Activated T-helper 1 cell treated with Interleukin-2 at 50 U/mL for 16 hours (primary cell): ENCODE results near the gene DHRS1.
A peak's percentile ranks its signal among the peaks of the same experiment; 100 is the strongest.

Experiments
- DNase-seq: peaks from one replicate; pipeline ENCODE4 v3.0.0-alpha.2; 2020; ENCODE audit warnings: low read depth

Gene DHRS1

DNA sequence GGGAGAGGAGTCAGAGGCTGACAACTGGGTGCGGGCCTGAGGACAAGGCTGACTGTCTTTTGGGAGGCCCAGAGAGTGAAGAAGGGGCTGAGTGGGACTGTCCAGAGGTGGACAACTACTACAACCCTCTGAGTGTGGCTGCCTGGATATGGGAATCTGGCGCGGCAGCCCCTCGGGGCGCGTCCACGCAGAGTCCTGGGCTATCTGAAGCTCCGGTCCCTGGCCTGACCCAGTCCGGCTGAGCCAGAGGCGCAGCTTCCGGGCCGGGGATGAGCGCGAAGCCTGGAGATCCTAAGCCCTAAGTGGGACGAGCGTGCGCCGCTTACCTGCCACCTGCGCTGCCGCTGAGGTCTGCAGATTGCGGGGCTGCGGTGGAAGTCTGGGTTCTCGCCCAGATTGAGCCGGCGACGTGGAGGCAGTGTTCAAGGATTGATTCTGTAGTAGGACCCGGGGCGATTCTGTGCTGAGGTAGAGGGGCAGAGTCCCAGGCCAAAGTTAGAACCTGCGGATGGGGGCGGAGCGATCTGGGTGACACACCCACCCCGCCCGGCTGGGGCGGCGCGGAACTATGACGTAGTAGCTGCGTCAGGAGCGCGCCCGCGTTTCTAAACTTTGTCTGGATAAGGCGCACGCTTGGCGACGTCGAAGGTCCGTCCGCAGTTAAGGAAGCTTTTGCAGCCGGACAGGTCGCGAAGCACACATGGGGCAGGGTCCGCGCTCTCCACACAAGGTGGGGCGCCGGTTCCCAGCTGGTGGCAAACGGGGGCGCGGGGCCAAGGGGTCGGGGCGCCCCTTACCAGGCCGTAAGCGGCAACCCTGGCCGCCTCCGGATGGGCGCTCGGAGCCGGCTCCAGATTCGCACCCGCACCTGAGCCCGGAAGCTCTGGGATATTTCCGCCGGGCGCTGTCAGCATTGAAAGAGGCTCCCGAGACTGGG is at the start of gene DHRS1, which contains the start of gene NOP9:
Gene DHRS1 (minus strand): TSS at position 526 of the 937 bp plus-strand sequence. CDS start 674 bp downstream, outside the sequence.
Gene NOP9 (plus strand): TSS at position 596 of the 937 bp plus-strand sequence. CDS start 105 bp downstream, at position 701.
- DNase-seq, result peak; percentile 87

GRCh38 chr14:24348186-24348585 is 48.6 kb upstream of the DHRS1 start:
- no peak for DNase-seq

GRCh38 chr14:24347134-24347533 is 47.6 kb upstream of the DHRS1 start:
- no peak for DNase-seq

DNA sequence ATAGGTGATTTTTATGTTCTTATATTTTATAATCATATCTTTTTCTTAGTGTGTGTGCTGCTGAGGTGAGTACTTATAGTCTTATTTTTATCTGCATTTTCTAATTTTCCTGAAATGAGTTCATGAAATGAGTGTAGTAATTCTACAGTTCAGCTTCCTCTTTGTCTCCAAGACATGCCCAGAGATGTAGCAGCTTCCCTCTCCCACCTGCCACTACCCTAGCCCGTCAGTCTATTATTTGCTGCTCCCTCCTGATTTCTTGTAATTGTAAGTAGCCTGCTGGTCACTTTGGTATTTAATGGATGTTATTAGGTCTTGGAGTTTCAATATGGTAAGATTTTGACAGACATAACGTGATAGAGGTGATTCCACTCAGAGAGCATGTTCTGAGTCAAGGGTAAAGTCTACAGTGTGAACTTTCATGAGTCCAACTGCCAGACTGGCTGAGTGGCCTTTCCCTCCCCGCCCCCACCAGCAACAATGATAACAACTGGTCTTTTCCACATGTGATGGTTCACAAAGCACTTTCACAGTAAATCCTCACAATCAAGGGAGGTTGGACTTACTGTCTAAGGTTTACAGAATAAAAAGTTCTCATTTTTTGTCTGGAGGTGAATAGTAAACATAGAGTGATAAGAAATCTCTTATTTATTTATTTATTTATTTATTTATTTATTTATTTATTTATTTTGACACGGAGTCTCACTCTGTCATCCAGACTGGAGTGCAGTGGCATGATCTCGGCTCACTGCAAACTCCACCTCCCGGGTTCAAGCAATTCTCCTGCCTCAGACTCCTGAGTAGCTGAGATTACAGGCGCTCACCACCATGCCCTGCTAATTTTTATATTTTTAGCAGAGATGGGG is 44.4 kb upstream of the DHRS1 start:
- DNase-seq, result no peak

GRCh38 chr14:24342889-24343288 is 43.3 kb upstream of the DHRS1 start:
- no peak for DNase-seq

DNA sequence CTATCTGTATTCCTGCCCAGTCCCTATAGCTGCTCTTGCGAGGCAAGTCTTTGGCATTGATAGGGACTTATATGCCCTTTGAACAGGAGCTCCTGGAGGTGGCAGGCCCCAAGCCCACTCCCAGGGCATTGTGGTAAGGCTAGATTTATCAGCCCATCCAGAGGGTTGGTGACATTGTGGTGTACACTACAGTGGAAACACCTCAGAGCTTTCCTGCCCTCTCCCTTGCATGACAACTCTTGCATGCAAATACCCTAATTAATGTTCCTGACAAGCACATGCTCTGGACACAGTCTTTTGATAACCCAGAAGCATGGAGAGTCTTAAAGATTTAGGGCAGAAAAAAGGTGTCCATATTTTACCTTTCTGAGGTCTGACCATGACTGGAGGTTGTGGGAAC is 41.0 kb upstream of the DHRS1 start:
- DNase-seq, result no peak

DNA sequence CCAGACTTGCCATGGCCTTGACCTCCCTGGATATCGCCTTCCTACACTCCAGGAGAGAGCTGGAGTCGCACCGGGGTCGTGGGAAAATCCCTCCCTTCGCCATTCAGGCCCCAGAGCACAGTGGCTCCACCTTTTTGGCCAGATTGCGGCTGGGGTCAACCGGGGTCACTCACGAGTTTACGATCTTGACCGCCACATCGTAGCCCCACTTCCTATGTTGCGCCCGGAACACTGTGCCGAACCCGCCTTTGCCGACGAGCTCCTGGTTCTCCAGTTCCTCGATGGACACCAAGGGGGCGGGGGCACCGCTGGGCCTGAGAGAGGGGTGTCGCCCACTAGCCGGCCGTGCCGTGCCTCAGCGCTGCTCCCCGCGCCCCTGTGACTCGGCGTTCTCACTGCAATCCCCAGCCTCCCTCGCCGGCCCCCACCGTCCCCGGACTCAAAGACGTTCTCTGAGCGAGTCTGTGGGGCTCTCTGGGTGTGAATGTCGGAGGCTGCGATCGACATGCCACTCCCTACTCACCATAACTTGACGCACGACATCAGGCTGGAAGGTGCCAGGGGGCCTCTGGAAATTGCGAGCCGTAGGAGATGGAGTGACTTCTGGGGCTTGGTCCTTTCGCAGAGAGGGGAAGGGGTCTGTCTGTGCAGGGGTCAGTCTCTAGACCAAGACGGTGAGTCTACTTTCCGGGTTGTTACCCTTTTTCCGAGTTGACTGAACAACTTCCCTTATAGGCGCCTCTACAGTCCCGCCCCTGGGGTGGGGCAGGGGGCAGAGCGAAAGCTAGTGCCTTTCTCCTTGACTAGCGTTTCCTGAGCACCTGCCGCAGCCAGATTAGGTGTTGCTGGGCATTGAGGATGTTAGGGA is 39.9 kb upstream of the DHRS1 start, which contains the start of gene RIPK3:
Gene RIPK3 (minus strand): TSS at position 708 of the 868 bp plus-strand sequence. CDS start 165 bp downstream, at position 543.
- peak; percentile 51 for DNase-seq

DNA sequence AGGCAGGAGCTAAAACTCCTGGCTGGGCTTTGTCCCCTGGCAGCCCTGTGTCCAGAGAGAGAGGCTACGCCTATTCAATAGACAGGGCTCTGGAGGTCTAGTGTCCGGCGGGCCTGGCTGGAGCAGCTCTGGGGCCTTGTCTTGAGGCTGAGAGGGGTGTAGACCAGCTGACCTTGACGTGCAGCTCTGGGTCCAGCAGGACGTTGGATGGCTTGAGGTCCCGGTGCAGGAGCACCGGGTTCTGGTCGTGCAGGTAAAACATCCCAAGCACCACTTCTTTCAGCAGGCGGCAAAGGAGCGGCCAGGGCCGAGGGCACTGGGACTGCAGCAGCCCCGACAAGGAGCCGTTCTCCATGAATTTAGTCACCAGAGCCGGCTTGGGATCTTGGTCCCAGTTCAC is 39.3 kb upstream of the DHRS1 start:
- DNase-seq, result no peak

DNA sequence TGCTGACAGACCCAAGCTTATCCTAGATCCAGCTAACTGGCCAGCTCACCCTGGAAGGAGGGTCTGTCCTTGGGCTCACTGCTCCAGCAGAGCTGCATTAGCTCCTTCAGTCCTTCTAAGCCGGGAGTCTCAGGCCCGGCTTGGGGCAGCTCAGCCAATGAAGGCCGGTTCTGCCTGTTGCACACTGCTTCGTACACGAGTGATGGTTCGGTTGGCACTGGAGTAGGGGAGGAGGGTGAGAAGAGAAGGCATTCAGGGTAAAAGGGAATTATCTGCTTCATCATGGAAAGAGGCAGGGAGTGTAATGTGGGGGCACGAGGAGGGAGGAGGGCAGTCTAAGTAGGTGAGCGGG is 38.2 kb upstream of the DHRS1 start:
- DNase-seq, result no peak

DNA sequence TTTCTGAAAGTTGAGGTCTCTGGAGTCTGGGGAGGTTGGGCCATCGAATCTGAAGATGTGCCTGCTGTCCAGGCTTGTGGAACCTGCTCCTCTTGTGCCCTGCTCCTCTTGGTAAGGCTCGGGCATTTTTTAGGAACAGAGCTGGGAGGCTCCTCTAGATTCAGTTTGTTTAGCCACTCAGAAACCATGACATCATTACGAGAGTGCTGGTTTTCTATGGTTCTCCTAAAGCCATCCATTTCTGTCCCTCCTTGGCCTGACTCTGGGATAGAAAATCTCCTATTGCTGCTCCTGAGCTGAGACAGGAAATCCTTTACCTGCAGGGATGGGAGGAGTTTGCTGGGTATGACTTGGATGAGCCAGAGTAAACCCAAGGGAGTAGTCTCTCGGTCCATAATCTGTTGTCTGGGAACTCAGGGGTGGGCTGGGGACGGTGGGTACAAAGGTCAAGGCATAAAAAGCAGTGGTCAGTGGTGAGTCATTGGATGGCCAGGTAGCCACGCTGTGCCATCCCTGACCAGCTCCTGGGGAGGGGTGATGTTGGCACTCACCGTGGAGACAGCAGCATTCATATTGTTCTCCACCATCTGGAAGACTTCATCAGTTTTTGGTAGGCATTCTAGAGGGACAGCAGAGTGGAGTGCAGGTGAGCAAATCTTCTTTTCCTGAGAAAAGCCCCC is 37.7 kb upstream of the DHRS1 start:
- no peak for DNase-seq

- DNase-seq, result no peak
These were observed 36.0 kb upstream of the DHRS1 start for GRCh38 chr14:24335461-24336171.

- no peak for DNase-seq
These were observed 35.1 kb upstream of the DHRS1 start, which contains the start of gene ADCY4 for GRCh38 chr14:24334431-24335291. Gene ADCY4, minus strand, starts transcription at chr14:24335071. Its CDS starts 419 bp downstream, at chr14:24334652.

DNA sequence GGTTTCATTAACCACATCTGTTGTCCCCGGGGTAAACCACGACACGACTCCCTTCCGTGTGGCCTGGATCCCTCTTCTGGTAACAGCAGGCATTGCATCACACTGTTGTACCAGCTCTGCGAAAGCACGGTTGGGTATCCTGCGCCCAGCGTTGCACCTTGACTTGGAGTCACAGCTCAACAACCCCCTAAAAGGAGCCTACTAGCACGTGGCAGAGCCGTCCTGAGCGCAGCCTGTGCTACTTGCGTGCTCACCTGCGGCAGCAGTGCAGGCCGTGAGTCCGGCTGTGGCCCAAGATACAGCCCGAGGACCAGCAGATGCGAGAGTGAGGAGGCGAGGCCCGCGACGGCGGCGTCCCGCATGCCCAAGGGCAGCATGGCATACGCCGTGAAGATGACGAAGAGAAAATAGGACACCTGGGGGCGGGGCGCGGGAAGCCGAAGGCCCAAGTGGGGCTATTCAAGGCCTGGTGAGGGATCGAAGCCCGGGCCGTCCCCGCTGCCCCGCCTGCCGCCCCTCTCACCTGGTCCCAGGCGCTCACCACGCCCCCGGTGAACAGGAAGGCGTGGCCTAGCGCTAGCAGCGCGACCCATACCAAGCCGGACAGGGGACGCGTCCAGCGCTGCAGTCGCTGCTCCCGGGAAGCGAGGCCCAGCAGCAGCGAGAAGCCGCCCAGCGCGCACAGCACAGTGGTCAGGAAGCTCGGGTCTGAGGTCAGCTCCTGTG is 32.9 kb upstream of the DHRS1 start:
- DNase-seq, result peak; percentile 72

DNA sequence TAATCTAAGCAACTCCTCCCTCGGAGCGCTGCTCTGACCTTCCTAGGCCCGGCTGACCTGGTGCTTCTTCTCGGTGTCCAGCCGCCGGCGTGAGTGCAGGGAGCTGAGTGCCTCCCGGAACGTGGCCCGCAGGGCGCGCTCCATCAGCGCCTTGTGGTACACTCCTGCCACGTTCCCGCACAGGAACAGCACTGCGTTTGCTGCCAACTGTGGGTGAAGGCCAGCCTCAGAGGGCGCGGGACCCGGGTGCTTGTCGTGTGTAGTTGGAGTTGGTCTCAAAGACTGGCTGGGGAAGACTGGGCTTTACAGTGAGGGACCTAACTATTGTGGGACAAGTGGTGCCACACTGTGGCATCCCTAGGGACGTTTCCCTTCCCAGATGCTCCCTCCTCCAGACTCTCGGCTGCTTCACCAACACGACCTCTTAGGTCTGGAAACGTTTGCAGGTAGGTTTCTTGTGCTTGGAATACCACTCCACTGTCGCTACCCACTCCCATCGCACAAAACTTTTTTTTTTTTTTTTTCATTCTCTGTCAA is 32.2 kb upstream of the DHRS1 start:
- no peak for DNase-seq

DNA sequence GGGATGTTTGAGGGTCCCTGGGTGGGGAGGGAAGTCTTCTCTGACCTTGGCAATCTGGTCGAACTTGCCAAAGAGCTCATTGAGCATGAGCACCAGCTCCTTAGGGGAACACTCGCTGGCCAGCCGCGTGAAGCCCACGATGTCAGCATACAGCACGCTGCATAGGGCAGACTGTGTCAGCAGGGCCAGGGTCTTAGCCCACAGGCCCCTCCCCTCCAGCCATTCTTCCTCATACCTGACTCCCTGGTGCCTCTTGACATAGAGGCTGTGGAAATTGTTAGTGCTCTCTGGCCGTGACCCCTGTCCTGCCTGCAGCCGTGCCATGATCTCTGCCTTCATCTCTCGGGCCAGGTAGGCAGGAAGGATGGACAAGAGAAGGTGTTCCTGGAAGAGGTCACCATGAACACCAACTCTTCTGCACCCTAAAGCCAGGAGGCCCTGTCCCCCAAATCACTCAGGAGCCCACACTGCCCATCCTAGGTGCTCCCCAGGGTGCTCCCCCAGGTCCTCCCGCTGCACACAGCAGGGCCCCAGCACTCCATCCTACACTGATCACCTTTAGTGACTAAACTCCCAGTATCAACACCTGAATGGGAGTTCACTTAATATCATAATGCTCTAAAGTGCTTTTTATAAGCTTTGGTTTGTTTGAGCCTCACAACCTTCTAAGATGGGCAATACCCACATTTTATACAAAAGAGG is 31.5 kb upstream of the DHRS1 start:
- DNase-seq, result no peak

- peak; percentile 28 for DNase-seq
These were observed 30.2 kb upstream of the DHRS1 start for GRCh38 chr14:24329736-24330135.

DNA sequence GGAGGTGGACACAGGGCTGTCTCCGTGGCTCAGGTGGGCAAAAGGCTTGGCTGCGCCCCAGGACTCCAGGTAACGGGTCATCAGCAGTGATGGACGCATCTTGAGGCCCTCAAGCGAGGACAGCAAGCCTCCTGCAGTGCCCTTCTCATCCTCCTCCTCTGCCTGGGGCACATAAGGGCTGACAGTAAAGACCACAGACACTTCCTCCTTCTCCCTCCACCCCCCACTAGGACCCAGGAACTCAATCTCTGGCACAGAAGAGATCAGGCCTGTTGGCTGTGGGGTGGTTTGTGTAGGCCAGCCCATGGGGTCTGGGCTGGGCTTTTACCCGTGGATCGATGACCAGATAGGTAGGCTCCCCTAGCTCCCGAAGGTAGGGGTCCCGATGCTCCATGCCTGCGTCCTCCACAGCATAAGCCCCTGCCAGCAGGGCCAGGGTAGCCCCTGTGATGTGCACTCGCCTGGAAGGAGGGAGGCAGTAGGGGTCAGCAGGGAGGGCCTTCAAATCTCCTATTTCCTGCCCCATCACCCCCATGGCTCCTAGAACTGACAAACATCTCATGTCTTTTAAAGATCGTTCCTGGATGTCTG is 29.6 kb upstream of the DHRS1 start:
- DNase-seq, result no peak
